ENCODE data around the gene NOL11. TPM values are rescaled to one million over a fixed set of nuclear protein-coding genes. Genes with fewer than 3 reads are reported as not detected.
"Not testable (repeated sequence)": the region's sequence is repeated elsewhere in the genome, so short reads cannot be mapped to it uniquely, and the experiment has no call there.

Gene NOL11
- total RNA-seq, 2 experiments from 2014 or later = 64.9 to 65.5 TPM

DNA sequence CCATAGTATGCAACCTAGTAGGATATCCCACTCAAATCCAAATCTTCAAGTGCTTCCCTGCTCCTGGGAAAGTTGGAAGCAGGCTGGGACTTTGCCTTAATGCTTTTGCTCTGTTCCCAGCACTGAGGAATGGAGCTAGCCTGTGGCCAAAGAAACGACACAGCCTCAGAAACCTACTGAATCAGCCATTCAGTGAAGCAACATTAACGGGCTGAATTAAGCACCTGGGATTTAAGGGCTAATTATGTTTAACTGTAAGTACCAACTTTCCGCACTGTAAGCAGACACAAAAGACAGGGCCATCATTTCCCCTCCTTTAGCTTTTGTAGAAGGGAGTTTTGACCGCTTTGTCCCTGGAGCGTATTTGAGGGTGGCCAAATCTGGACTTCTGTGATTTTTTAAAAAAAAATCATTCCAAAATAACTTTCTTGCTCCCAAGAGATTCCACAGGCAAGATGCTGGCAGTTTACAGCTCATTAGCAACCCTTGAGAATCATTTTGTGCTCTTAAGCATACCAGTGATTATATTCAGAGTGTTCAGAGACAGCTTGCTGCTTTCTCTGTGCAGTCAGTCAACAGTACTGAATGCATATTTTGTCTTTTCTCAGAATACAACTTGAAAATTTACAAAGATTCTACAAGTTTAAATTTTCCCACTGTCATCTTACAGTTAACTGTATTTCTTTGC, 17.6 kb upstream of the NOL11 start:
- DNase-seq (ENCODE audit: low spot score) = no peak
- Histone ChIP-seq H2AFZ (ENCODE audit: low read length) (no peak overlapping the region), H3K9me3 (ENCODE audit: low read length) (peaks cover 7% of the 10 kb centered on the region), H3K27ac (ENCODE audit: low read depth, low read length, poor library complexity, severe bottlenecking) (no peak overlapping the region), H3K36me3 (ENCODE audit: insufficient read depth, low read length) (no peaks in the 10 kb centered on the region), H3K9me2 (ENCODE audit: insufficient read depth, low read length) (no peaks in the 10 kb centered on the region), H3K4me2 (ENCODE audit: low read length) (no peak overlapping the region), H4K20me1 (ENCODE audit: insufficient read depth, low read length) (no peaks in the 10 kb centered on the region), H3K4me1 (ENCODE audit: insufficient read depth, low read length, poor library complexity, severe bottlenecking) (no peaks in the 10 kb centered on the region), H3K4me3 (ENCODE audit: low read depth, low read length, poor library complexity, severe bottlenecking) (no peak overlapping the region), H3K79me2 (ENCODE audit: insufficient read depth, low read depth, low read length) (no peaks in the 10 kb centered on the region)
- ChIA-PET POLR2A (interaction anchor here (0.7 to 1.9 kb wide), 3 partner anchors 10 to 259 kb away, joined by 3 to 4 read pairs (median 3); no protein-coding TSS in a partner anchor), CTCF (ENCODE audit: unreplicated experiment) (no interaction called here)
- BruUV-seq (replicated peaks) = no TSS peak
- intact Hi-C loops (cut with micrococcal nuclease; ENCODE audit: unreplicated experiment) = no loop called here
- TF ChIP-seq EZH2phosphoT487 (IDR thresholded peaks at IDR 0.05; ENCODE audit: borderline replicate concordance, low read depth, low read length) = no peak
- TF ChIP-seq, protein P1, sequence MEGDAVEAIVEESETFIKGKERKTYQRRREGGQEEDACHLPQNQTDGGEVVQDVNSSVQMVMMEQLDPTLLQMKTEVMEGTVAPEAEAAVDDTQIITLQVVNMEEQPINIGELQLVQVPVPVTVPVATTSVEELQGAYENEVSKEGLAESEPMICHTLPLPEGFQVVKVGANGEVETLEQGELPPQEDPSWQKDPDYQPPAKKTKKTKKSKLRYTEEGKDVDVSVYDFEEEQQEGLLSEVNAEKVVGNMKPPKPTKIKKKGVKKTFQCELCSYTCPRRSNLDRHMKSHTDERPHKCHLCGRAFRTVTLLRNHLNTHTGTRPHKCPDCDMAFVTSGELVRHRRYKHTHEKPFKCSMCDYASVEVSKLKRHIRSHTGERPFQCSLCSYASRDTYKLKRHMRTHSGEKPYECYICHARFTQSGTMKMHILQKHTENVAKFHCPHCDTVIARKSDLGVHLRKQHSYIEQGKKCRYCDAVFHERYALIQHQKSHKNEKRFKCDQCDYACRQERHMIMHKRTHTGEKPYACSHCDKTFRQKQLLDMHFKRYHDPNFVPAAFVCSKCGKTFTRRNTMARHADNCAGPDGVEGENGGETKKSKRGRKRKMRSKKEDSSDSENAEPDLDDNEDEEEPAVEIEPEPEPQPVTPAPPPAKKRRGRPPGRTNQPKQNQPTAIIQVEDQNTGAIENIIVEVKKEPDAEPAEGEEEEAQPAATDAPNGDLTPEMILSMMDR (conservative IDR thresholded peaks at IDR 0.05; ENCODE audit: low read length) = no peak

GRCh38 chr17:67700725-67701119, 17.0 kb upstream of the NOL11 start:
- no peak overlapping the region for H3K4me3 ChIP-seq (ENCODE audit: low read depth, low read length, poor library complexity, severe bottlenecking)
- no peaks in the 10 kb centered on the region for H3K4me1 ChIP-seq (ENCODE audit: insufficient read depth, low read length, poor library complexity, severe bottlenecking)
- ChIA-PET CTCF (ENCODE audit: unreplicated experiment) (no interaction called here), POLR2A (interaction anchor here (0.6 to 1.9 kb wide), 3 partner anchors 11 to 183 kb away, joined by 3 to 4 read pairs (median 4); no protein-coding TSS in a partner anchor)
- H3K9me3 ChIP-seq (ENCODE audit: low read length) = peaks cover 7% of the 10 kb centered on the region
- no TSS peak for BruUV-seq (replicated peaks)
- no peaks in the 10 kb centered on the region for H3K9me2 ChIP-seq (ENCODE audit: insufficient read depth, low read length)
- H2AFZ ChIP-seq (ENCODE audit: low read length) = no peak overlapping the region
- intact Hi-C loops (cut with micrococcal nuclease; ENCODE audit: unreplicated experiment) = no loop called here
- H4K20me1 ChIP-seq (ENCODE audit: insufficient read depth, low read length) = no peaks in the 10 kb centered on the region
- TF ChIP-seq, protein P1 (conservative IDR thresholded peaks at IDR 0.05; ENCODE audit: low read length) = no peak
- DNase-seq (ENCODE audit: low spot score) = no peak
- no peaks in the 10 kb centered on the region for H3K36me3 ChIP-seq (ENCODE audit: insufficient read depth, low read length)
- no peak overlapping the region for H3K27ac ChIP-seq (ENCODE audit: low read depth, low read length, poor library complexity, severe bottlenecking)
- H3K79me2 ChIP-seq (ENCODE audit: insufficient read depth, low read depth, low read length) = no peaks in the 10 kb centered on the region
- H3K4me2 ChIP-seq (ENCODE audit: low read length) = no peak overlapping the region

GRCh38 chr17:67702861-67703260, 14.9 kb upstream of the NOL11 start:
- POLR2A ChIA-PET = interaction anchor here (0.6 to 0.8 kb wide), 2 partner anchors 10 to 54 kb away, joined by 3 to 4 read pairs; no protein-coding TSS in a partner anchor
- H3K4me1 ChIP-seq (ENCODE audit: insufficient read depth, low read length, poor library complexity, severe bottlenecking); H3K9me2 ChIP-seq (ENCODE audit: insufficient read depth, low read length); H3K9me3 ChIP-seq (ENCODE audit: low read length); H3K36me3 ChIP-seq (ENCODE audit: insufficient read depth, low read length); H2AFZ ChIP-seq (ENCODE audit: low read length); BruUV-seq (replicated peaks); H3K27ac ChIP-seq (ENCODE audit: low read depth, low read length, poor library complexity, severe bottlenecking); H4K20me1 ChIP-seq (ENCODE audit: insufficient read depth, low read length); intact Hi-C loops (cut with micrococcal nuclease; ENCODE audit: unreplicated experiment); H3K4me3 ChIP-seq (ENCODE audit: low read depth, low read length, poor library complexity, severe bottlenecking); H3K79me2 ChIP-seq (ENCODE audit: insufficient read depth, low read depth, low read length); CTCF ChIA-PET (ENCODE audit: unreplicated experiment); DNase-seq (ENCODE audit: low spot score); H3K4me2 ChIP-seq (ENCODE audit: low read length): not testable (repeated sequence)
